ENCODE data around the gene RAB3IP.

Gene RAB3IP

GRCh38 chr12:69833696-69834095, 95.0 kb downstream of the RAB3IP start:
- Mint-ChIP-seq H3K27me3 (ENCODE audit: low read depth) (peaks cover 4% of the 10 kb centered on the region), H3K27ac (peak overlapping the region in 1 of 3 experiments; percentile 87), H3K36me3 (ENCODE audit: low read depth) (no peaks in the 10 kb centered on the region), H3K4me3 (no peak overlapping the region), H3K9me3 (no peaks in the 10 kb centered on the region), H3K4me1 (peaks cover 36% of the 10 kb centered on the region)
- TF ChIP-seq, protein P1, sequence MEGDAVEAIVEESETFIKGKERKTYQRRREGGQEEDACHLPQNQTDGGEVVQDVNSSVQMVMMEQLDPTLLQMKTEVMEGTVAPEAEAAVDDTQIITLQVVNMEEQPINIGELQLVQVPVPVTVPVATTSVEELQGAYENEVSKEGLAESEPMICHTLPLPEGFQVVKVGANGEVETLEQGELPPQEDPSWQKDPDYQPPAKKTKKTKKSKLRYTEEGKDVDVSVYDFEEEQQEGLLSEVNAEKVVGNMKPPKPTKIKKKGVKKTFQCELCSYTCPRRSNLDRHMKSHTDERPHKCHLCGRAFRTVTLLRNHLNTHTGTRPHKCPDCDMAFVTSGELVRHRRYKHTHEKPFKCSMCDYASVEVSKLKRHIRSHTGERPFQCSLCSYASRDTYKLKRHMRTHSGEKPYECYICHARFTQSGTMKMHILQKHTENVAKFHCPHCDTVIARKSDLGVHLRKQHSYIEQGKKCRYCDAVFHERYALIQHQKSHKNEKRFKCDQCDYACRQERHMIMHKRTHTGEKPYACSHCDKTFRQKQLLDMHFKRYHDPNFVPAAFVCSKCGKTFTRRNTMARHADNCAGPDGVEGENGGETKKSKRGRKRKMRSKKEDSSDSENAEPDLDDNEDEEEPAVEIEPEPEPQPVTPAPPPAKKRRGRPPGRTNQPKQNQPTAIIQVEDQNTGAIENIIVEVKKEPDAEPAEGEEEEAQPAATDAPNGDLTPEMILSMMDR (IDR thresholded peaks at IDR 0.05; ENCODE audit: unreplicated experiment in 3 of 3), result no peak

DNA sequence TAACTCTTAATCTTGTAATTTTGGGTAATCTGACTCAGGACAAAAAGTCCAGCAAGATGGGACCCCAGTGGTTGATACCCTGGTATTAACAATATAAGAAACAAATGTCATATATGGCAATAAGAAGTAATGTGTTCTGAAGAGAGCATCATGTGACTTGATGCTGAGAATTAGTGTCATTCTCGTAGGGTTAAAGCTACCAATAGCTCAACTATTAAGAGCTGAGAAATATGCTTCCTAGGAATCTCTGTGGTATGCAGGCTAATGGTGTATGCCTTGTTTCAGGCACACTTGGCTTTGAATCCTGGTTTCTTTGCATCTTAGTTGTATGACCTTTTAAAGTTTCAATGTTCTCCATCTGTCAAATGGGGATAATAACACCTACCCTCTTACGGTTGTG, 95.5 kb downstream of the RAB3IP start:
- Mint-ChIP-seq H3K4me3 (no peak overlapping the region), H3K27ac (peak overlapping the region in 2 of 3 experiments; percentile 76 to 87), H3K36me3 (ENCODE audit: low read depth) (no peaks in the 10 kb centered on the region)

DNA sequence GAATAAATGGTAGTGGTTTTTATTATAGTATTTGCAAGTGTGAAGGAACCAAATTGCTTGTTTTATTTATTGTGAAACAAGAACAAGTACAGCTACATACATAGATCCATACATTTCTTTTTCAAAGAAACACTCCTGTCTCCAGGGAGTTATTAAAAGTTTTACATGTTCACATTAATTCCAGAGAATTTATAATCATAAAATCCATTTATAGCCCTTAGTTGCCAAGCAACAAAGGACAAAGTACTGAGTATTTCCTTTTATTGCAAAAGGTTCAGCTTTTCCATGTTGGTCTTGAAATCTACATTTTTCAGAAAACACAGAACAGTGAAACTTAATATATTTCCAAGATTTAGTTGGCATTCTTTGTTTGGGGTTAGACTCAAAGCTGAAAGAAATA, 95.9 kb downstream of the RAB3IP start:
- Mint-ChIP-seq H3K36me3 (ENCODE audit: low read depth) (no peaks in the 10 kb centered on the region), H3K27ac (peak overlapping the region in 2 of 3 experiments; percentile 76 to 87), H3K9me3 (no peaks in the 10 kb centered on the region)

More for the DNA sequence above, 95.5 kb downstream of the RAB3IP start:
- TF ChIP-seq, protein P1 (IDR thresholded peaks at IDR 0.05; ENCODE audit: unreplicated experiment in 3 of 3), result no peak
- Mint-ChIP-seq H3K4me1 (peaks cover 34% of the 10 kb centered on the region), H3K27me3 (ENCODE audit: low read depth) (peaks cover 4% of the 10 kb centered on the region), H3K9me3 (no peaks in the 10 kb centered on the region)

DNA sequence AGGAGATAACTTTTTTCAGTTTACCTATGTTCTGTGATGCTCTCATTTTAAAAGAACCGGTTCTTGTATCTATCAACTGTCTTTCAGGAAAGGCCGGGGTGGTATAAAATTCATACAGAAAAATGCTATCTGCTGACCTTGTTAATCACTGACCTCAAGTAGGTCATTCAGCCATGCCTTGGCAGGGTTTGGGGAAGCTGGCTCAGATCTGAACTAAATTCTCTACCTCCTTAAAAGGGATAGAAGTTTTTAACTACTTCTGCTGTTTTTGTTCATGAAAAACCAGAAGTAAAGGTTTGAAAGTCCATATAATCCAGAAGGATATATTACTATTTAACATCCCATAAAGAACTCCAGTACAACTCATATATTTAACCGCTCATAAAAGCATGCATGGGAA, 96.4 kb downstream of the RAB3IP start:
- H3K9me3 Mint-ChIP-seq, result no peaks in the 10 kb centered on the region
- TF ChIP-seq, protein P1 (IDR thresholded peaks at IDR 0.05; ENCODE audit: unreplicated experiment in 3 of 3), result no peak
- peaks cover 4% of the 10 kb centered on the region for H3K27me3 Mint-ChIP-seq (ENCODE audit: low read depth)
- peak overlapping the region; percentile 76 to 87 (median 82) for H3K27ac Mint-ChIP-seq
- H3K36me3 Mint-ChIP-seq (ENCODE audit: low read depth), result no peaks in the 10 kb centered on the region
- no peak overlapping the region for H3K4me3 Mint-ChIP-seq
- H3K4me1 Mint-ChIP-seq, result peaks cover 32% of the 10 kb centered on the region

More for the DNA sequence above, 95.9 kb downstream of the RAB3IP start:
- no peak overlapping the region for H3K4me3 Mint-ChIP-seq
- TF ChIP-seq, protein P1 (IDR thresholded peaks at IDR 0.05; ENCODE audit: unreplicated experiment in 3 of 3), result no peak
- H3K27me3 Mint-ChIP-seq (ENCODE audit: low read depth), result peaks cover 4% of the 10 kb centered on the region
- peaks cover 32% of the 10 kb centered on the region for H3K4me1 Mint-ChIP-seq

DNA sequence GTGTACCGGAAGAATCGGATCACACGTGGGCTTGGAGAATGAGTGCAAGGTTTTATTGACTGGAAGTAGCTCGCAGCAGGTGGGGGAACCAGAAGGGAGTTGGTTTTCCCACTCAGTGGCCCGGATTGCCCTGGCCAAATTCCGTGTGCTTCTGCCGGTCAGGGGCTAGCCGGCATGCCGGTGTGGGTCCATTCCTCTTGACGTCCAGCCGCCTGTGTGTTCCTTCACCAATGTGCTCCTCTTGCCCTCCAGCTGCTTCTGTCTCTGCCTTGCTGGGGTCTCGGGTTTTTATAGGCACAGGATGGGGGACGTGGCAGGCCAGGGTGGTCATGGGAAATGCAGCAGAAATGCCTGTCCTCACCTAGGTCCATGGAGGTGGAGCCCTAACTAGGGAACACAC, 97.4 kb downstream of the RAB3IP start:
- Mint-ChIP-seq H3K36me3 (ENCODE audit: low read depth) (no peaks in the 10 kb centered on the region), H3K4me3 (no peak overlapping the region), H3K27ac (peak overlapping the region in 2 of 3 experiments; percentile 76 to 82), H3K4me1 (peaks cover 32% of the 10 kb centered on the region), H3K27me3 (ENCODE audit: low read depth) (peaks cover 4% of the 10 kb centered on the region), H3K9me3 (no peaks in the 10 kb centered on the region)
- TF ChIP-seq, protein P1 (IDR thresholded peaks at IDR 0.05; ENCODE audit: unreplicated experiment in 3 of 3), result no peak

- H3K27me3 Mint-ChIP-seq (ENCODE audit: low read depth), result peaks cover 4% of the 10 kb centered on the region
- H3K9me3 Mint-ChIP-seq, result no peaks in the 10 kb centered on the region
- peaks cover 21% of the 10 kb centered on the region for H3K4me1 Mint-ChIP-seq
- H3K27ac Mint-ChIP-seq, result peak overlapping the region in 2 of 3 experiments; percentile 26 to 28
- H3K36me3 Mint-ChIP-seq (ENCODE audit: low read depth), result no peaks in the 10 kb centered on the region
- no peak overlapping the region for H3K4me3 Mint-ChIP-seq
- TF ChIP-seq, protein P1 (IDR thresholded peaks at IDR 0.05; ENCODE audit: unreplicated experiment in 3 of 3), result no peak
Observed at GRCh38 chr12:69837191-69837590, 98.5 kb downstream of the RAB3IP start.

All from nephron (organoid).